BJ (cell line): ENCODE results near the gene ATP5F1D. TPM values are rescaled to one million over a fixed set of nuclear protein-coding genes. Genes with fewer than 3 reads are reported as not detected.

Source experiments
- CTCF ChIA-PET: fragments of 350-600 bp; formaldehyde crosslinking; extraction: SDS; loops from one replicate; lab custom pipeline; 2021; ENCODE audit warnings: antibody characterized with exemption, inconsistent platforms; lab: Yijun Ruan, JAX
- POLR2A ChIA-PET: fragments of 300-600 bp; sonication (Branson Sonifier 250); formaldehyde crosslinking; extraction: SDS; loops from one replicate; lab custom pipeline; 2021; ENCODE audit warnings: antibody characterized with exemption; lab: Charles Lee
- DNase-seq: peaks from one replicate; pipeline ENCODE4 v3.0.0-alpha.2; 2011; ENCODE audit warnings: low read depth
- H3K27me3 ChIP-seq: 2 replicates; pipeline ENCODE4 v1.6.0; 2011; ENCODE audit warnings: low read length; ENCODE audit not compliant: control insufficient read depth, insufficient read depth
- H3K36me3 ChIP-seq: 2 replicates; pipeline ENCODE4 v1.5.1; 2011; ENCODE audit warnings: low read length; ENCODE audit not compliant: control insufficient read depth, insufficient read depth
- H3K4me3 ChIP-seq: 2 replicates; pipeline ENCODE4 v1.5.1; 2011; ENCODE audit warnings: low read depth, mild to moderate bottlenecking, control low read depth, low read length
- CTCF ChIP-seq: IDR thresholded peaks from 2 replicates; pipeline ENCODE4 v1.5.1; 2011; ENCODE audit warnings: low read depth, mild to moderate bottlenecking, control low read depth, inconsistent platforms, low read length, moderate library complexity; ENCODE audit not compliant: insufficient read depth
- polyA plus RNA-seq: library from polyadenylated mRNA; depleted of rRNA; stranded (reverse); fragments of >200 nt; gene quantifications from 2 replicates; pipeline ENCODE4 v1.2.3, GENCODE V29; 2011

Gene ATP5F1D
- polyA plus RNA-seq, 1 experiment = 65.1 TPM

DNA sequence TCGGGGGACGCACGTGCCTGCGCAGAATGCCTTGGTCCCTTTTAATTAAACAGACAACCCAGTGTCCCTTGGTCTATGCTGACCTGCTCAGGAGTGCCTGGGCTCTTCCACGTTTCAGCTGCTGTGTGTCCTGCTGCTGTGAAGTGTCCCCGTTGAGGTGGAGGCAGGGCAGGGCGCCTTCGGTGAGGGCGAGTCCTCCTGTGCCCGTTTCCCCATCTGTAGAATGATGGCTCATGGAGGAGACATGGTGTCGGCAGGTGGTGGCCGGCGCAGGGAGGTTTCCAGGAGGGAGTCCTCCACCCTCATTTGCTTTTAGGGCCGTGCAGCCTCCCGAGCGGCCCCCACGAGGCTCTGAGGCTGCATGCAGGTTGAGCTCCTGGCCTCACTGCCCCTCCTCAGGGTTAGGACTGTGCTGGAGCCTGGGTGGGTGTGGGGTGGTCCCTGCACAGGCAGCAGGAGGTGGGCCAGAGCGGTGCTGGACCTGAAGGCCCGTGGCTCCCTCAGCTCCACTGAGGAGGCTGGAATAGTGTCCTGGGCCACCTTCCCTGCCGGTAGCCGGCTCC lies 27.2 kb upstream of the ATP5F1D start:
- CTCF ChIA-PET = interaction anchor here (0.9 to 1.7 kb wide), 4 partner anchors 9 to 101 kb away, joined by 3 to 6 read pairs (median 4); no protein-coding TSS in a partner anchor
- Histone ChIP-seq H3K4me3 (no peak overlapping the region), H3K27me3 (no peaks in the 10 kb centered on the region), H3K36me3 (peaks cover 9% of the 10 kb centered on the region)
- POLR2A ChIA-PET = no interaction called here
- no peak for DNase-seq
- no peak for TF ChIP-seq CTCF

- ChIA-PET POLR2A (interaction anchor here (0.7 kb wide), 1 partner anchor 52 kb away, joined by 4 read pairs; no protein-coding TSS in a partner anchor), CTCF (interaction anchor here (0.6 to 2.5 kb wide), 5 partner anchors 11 to 51 kb away, joined by 3 to 8 read pairs (median 6); no protein-coding TSS in a partner anchor)
- Histone ChIP-seq H3K4me3 (no peak overlapping the region), H3K27me3 (no peaks in the 10 kb centered on the region), H3K36me3 (peaks cover 7% of the 10 kb centered on the region)
- peak; percentile 19 for TF ChIP-seq CTCF
- DNase-seq = no peak
Observed at GRCh38 chr19:1214862-1215731, 26.5 kb upstream of the ATP5F1D start.

GRCh38 chr19:1216756-1217155 lies 24.8 kb upstream of the ATP5F1D start:
- no peak for DNase-seq
- peaks cover 16% of the 10 kb centered on the region for H3K36me3 ChIP-seq
- ChIA-PET CTCF (interaction anchor here (0.6 to 2.5 kb wide), 5 partner anchors 9 to 712 kb away, joined by 4 to 8 read pairs (median 6); partner anchors contain the start of gene ATP5F1D), POLR2A (interaction anchor here (0.6 kb wide), 1 partner anchor 52 kb away, joined by 5 read pairs; the partner anchor contains the start of gene CIRBP)
- TF ChIP-seq CTCF = no peak
- no peaks in the 10 kb centered on the region for H3K27me3 ChIP-seq
- H3K4me3 ChIP-seq = no peak overlapping the region

- no peak for DNase-seq
- TF ChIP-seq CTCF = no peak
- H3K36me3 ChIP-seq = peaks cover 16% of the 10 kb centered on the region
- ChIA-PET CTCF (interaction anchor here (1.6 to 2.5 kb wide), 3 partner anchors 9 to 27 kb away, joined by 5 to 8 read pairs (median 6); partner anchors contain the start of gene ATP5F1D), POLR2A (interaction anchor here (0.6 kb wide), 1 partner anchor 51 kb away, joined by 5 read pairs; the partner anchor contains the start of gene CIRBP)
- H3K4me3 ChIP-seq = no peak overlapping the region
- no peaks in the 10 kb centered on the region for H3K27me3 ChIP-seq
Observed at GRCh38 chr19:1217366-1217765, 24.2 kb upstream of the ATP5F1D start.
